ENCODE results near the gene ABCB9.

ABCB9 gene

DNA sequence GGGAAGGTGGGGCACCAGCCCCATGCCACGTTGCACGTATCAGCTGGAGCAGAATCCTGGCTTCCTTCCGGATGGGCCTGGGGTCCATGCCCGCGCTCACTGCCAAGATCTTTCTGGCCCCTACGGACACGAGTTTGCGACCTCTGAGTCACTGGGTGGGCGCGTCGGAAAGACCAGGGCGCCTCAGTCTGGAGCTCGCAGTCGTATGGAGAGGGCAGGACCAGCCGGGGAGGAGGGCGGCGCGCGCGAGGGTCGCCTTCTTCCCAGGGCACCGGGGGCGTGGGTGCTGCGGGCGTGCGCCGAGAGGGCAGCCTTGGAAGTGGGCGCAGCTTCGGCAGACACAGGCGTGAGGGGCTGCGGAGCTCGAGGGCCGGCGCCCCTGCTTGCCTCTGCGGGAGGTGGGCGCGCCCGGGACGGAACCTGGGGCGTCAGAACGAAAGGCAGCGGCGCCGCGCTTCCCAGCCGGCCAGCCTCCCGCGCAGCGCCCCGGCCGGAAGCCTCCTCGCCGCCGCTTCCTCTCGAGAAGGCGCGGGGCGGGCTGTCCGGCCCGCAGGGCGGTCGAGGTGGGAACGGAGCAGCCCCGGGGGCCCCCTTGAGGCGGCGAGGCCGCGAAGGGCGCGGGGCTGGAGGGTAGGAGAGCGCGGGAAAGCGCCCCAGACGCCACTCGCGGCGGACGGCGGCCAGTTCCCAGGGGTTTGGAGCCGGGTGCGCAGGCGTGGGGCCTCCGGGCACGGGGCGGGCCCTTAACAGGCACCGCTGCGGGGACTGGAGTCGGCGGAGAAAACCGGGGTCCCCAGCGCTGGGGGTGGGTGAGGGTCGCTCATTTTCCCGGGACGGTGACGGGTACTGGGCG lies 14.1 kb upstream of the ABCB9 start, which contains the start of gene ARL6IP4:
ARL6IP4 (plus strand) TSS at position 499 of the 853 bp plus-strand sequence. CDS start 459 bp downstream, outside the sequence.
- peak; percentile 11 for DNase-seq

DNA sequence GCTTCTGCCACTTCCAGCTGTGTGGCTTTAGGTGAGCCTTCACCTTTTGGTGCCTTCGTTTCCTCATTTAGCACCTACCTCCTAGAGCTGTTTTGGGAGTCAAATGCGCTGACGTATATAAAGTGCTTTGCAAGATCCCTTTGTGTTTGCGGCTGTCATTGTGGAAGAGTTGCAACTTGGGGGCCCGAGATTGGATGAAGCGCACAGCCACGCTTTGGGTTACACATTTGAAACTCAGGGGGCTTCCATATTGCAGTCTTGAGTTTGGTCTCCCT lies 13.6 kb upstream of the ABCB9 start:
- no peak for DNase-seq

DNA sequence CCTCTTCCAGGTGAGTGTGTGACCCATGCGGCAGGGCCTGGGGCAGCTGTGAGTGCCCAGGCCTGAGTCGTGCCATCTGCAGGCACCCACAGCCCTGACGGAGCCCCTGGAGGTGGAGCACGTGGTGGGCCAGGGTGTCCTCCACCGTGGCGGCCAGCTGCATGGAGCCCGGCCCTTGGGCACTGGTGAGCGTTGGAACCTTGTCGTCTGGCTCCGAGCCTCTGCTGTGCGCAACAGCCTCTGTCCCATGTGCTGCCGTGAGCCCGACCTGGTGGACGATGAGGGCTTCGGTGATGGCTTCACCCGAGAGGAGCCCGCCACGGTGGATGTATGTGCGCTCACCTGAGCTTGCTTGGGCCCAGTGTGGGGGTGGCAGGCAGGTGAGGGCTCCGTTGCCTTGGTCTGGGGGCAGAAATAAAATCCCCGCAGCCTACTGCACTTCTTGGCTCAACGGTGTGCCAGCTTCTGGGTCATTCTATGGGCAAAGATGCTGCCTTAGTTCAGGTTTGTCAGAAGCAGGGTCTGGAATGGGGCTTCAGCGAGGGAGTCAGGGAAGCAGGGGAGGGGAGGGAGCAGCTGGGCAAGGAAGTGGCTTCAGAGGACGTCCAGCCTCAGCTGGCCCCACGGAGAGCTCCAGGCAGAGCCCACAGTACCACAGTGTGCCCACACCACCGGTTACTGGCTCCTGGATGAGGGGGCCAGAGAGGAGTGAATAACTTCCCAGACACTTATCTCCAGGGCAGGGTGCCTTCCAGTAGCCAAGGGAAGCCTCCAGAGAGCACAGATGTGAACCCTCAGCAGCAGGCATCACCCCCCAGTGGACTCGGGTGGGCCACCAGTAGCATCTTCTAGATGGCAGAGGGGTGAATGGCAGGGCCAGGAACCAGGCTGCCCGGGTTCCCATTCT lies 13.0 kb upstream of the ABCB9 start:
- DNase-seq, result no peak

DNA sequence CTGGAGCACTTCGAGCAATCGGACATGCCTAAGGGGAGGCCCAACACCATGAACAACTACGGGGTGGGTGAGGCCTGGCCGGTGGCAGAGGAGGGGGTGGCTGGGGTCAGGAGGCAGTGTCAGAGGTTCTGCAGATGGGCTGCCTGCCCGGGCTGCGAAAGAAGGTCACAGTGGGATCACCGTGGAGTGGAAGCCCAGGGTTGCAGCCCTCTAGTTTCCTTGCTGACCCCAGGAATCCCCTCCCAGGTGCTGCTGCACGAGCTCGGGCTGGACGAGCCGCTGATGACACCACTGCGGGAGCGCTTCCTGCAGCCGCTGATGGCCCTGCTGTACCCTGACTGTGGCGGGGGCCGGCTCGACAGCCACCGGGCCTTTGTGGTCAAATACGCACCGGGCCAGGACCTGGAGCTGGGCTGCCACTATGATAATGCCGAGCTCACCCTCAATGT lies 12.3 kb upstream of the ABCB9 start:
- no peak for DNase-seq

DNA sequence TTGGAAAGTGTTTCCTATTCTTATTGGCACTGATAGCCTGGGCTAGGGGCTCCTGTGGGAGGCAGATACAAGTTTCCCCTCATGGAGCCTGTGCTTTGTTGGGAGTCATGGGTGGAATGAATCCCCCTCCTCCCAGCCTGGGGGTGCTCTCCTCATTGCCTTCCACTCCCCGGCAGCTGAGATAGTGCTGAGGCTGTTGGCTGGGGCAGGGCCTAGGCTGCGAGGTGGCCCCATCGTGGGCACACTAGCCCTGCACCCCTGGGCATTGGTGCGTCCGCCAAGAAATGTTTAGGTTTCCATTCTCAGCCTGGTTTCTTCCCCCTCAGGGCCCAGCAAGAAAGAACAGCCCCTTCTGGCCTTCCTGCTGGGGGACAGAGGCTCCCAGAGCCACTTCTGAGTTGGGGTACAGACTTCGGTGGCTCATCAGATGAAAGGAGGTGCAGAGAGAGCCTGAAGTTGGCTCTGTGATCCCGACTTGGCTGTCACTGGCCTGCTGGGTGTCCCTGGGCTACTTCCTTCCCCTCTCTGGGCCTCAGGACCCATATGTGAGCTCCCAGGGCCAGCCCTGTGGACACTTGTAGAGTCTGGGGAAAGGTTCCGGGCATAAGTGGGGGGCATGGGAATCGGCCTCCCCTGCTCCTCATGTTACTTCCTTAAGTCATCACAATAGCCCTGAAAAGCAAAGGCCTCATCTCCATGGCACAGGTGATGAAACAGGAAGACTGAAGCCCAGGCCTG lies 11.6 kb upstream of the ABCB9 start:
- DNase-seq, result no peak

DNA sequence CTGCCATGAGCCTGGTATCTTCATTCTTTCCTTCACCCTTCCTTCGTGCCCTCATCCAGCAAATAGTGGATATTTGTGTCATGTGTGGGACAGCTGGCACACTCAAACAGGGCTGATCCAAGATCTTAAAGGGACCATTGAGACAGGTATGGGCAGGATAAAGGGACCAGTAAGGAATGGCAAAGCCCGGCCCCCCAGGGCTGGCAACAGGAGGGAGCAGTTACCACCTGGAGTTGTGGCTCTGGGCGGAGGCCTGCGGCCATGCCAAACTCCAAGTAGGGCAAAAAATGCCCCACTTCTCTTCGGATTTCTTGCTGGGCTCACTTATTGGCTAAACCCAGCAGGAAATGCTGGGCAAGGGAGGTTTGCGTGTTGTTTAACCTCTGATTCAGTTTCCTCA lies 10.9 kb upstream of the ABCB9 start:
- no peak for DNase-seq

DNA sequence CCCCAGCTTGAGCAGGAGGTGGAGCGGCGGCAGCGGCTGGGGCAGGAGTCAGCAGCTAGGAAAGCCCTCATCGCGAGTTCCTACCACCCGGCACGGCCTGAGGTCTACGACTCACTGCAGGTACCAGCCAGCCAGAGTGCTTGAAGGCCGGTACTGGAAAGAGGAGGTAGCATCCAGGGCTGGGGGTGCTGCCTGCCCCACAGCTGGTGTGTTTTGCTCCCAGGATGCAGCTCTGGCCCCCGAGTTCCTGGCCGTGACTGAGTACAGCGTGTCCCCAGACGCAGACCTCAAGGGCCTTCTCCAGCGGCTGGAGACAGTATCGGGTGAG lies 10.3 kb upstream of the ABCB9 start:
- no peak for DNase-seq

DNA sequence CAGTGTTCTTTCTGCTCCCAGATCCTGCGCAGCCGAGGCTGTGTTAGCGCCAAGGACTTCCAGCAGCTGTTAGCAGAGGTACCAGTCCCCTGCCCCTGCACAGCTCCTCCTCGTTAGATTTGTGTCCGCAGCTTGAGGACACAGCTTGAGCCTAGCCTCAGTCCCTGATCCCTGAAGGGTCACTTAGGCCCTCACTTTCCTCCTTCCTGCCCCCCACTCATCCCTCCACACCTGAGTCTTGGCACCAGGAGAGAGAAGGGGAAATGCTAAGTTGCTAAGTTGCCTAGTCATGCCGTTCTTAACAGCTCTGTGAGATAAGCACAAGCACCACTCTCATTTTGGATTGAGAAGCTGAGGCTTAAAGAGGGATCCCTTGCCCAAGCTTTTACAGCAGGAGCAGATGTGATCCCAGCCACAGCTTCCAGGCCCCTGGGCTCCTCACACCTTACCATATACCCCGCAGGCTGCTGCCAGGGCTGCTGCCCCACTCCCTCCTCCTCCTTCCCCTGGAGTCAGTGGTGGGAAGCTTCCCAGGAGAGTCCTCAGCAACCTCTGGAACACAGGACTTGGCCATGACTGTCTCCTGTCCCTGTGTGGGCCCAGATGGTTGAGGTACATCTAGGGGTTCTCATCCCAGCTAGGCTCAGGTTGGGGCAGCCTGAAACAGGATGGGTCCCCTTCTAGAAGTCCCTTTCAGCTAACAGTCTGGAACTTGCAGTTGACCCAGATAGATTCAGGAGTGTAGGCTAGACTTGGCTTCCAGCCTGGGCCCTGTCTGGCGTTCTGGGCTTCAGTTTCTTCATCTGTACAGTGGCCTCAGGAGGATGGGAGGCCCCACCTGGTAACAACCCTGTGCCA lies 9.8 kb upstream of the ABCB9 start:
- no peak for DNase-seq

DNA sequence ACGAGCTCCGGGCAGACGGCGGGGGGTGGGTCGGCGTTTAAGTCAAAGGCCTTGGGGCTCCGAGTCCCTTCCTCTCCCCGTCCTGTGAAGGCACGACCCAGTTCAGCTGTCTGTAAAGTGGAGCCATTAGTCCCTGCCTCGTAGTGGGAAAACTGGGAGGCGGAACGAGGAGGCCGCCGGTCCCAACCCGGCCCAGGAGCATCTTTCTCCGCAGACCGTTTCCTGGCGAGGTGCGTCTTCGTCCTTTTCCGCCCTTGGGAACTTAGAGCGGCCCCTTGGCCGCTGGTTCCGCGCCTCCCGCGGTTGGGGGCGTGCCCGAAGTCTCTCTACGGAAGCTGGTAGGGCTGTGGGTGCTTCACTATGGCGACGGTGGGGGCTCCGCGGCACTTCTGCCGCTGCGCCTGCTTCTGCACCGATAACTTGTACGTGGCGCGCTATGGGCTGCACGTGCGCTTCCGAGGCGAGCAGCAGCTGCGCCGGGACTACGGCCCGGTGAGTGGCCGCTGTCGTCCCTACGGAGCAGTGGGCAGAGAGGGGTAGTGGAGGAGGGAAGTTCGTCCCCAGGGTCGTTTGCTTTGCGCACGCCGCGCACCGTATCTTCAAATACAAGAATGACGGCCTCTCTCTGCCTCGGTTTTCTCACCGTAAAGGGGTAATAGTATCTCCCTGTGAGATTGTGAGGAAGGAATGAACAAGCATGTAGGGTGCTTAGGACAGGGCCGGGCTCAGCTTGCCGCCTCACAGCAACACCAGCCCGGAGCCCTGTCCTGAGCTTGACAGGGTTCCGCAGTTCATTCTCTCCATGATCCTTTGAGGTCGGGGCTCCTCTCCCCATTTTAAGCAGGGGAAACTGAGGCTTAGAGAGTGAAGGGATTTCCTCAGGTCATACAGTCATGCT lies 8.9 kb upstream of the ABCB9 start, which contains the start of gene OGFOD2:
OGFOD2 (plus strand) TSS at position 353 of the 898 bp plus-strand sequence; CDS start at position 361, 8 bp downstream.
- peak; percentile 90 for DNase-seq

DNA sequence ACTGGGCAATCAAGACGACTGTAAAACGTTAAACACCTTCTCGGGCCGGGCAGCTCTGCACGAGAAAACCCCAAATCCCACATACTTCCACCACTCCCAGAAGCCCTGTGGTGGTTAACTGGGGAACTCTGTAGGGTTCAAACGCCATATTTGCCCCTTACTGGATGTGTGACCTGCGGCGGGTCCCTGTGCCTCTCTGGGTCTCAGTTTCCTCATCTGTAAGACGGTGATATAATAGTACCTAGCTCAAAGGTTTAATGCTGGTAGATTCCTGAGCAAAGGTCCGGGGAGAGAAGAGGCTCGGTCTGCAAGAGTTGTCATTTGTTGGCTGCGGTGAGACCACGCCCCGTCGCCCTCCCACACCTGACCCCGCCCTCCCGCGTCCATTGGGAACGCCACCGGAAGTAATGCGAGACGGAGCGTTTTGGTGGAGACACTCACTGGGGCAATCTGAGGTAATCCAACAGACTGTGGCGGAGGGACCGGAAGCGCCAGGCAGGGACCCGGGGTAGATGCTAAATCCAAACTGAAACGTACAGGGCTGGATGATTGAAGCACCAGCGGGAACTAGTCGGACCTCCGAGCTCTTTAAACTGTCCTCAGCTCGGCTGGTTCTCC lies 8.1 kb upstream of the ABCB9 start:
- DNase-seq, result peak; percentile 95

DNA sequence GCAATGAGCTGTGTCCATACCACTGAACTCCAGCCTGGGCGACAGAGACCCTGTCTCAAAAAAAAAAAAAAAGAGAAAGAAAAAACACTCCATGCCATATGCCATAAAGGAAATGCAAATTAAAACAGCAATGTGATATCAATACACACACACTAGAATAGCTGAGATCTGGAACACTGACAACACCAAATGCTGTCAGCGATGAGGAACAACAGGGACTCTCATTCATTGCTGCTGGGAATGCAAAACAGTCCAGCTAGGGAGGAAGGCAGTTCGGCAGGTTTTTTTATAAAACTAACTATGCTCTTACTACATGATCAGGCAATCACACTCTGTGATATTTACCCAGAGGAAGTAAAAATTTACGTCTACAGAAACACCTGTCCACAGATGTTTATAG lies 3.4 kb upstream of the ABCB9 start:
- DNase-seq, result no peak

DNA sequence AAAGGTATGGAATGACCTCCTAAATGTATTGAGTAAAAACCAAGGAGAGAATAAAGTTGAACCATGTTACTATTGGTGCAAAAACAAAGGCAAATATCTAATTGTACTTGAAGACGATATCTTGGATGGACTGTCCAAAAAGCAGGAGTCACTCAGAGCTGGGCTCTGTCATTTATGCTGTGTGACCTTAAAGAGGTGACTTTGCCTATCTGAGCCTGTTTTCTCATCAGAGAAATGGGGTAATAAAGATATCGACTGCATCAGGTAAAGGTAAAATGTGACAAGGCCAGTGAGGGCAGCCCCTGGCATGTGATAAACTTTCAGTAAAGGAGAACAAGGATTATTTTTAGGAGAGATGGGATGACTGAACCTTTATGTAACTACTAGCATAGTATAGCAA lies 1.8 kb upstream of the ABCB9 start:
- no peak for DNase-seq

DNA sequence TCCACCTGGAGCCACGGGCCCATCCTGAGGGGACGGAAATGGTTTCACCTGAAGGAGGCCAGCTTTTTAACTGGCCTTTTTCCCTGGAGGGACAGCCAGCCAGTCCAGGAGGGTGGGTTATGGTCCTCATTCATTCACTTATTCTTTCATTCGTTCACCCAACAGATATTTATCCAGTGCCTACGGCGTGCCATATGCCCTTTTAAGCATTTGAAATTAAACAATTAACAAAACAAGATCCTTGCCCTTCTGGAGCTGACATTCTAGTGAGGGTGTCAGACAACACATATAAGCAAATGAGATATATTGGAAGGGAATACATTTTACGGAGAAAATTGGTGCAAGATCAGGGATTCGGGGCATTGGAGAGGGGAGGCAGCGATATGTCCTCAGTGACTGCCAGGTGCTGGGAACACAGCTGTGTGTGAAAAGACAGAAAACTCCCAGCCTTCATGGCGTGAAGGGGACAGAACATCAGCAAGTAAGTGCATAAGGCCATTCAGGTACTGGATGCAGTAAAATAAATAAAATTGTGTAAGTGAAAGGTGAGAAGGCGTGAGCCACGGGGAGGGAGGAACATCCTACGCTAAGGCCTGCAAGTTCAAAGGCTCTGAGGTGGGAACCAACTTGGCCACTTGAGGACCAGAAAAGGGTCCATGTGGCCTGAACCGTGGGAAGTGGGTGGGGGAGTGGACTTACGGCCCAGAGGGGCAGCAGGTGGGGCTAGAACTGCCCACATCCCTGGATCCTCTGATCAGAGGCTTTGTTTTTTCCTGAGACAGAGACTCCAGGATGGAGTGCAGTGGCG lies 684 bp upstream of the ABCB9 start:
- no peak for DNase-seq

DNA sequence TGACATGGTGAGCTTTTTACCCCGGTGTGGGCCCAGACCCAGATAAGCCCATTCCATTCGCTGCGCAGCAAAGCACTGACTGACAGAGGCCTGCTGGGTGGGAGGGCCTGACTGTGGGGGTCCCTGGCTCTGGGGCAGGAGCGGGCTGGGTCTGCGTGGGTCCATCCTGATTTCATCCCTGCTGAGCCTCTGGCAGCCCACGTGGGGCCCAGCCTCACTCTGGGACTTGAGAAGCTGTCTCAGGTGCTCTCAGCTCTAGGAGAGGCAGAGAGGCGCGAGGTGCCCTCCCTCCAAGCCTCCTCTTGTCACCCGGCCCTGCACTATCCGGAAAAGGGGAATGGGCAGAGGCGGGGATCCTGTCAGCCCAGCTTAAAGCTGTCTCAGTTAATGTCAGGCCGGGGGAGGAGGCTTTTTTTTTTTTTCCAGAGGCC lies 927 bp downstream of the ABCB9 start:
- no peak for DNase-seq

DNA sequence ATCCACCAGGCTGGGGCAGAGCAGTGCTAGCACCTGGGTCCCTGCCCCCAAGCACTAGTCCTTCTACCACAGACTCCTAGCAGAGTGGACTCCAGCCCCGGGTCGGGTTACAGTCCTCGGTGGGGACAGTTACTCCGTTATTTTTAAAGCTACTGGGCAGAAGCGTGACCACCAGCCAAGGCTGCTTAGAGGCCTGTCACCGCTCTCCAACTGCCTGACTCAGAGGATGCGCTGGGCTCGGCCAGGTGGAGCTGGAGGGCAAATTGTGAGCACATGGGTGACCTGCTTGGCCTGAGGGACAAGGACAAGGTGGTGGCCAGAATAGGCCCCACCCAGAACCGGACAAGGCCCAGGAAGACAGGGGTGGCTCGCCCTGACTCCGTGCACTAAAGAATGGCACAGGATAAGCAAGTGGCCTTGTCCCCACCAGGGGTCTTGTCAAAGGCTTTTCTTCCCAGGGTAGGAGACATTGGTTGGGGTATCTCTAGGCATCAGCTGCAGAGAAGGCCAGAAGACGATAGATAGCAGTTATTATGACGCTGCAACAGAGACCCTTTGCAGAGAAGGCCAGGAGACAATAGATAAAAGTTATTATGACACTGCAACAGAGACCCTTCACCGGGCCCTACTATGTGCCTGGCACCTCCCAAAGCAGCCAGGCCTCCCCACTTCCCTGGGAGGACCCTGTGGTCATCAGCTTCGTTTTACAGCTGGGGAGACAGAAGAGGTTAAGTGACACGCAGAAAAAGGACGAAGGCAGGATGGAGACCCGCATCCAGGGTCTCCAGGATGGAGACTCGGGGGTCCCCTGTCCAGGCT lies 1.6 kb downstream of the ABCB9 start:
- no peak for DNase-seq

DNA sequence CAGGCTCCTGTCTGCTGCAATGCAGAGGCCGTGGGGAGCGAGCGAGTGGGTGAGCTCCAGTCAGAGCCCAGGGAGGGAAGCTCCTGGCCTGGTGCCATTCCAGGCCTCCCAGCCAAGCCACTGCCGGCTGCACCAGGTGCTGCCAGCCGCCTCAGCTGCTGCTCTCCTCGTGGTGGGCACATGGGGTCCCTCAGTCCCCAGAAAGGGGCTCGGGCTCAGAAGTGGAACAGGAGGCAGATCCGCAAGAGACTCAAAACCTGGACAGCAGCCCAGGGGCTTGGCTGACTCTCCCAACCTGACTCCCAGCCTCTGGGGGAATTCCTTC lies 2.4 kb downstream of the ABCB9 start:
- no peak for DNase-seq

DNA sequence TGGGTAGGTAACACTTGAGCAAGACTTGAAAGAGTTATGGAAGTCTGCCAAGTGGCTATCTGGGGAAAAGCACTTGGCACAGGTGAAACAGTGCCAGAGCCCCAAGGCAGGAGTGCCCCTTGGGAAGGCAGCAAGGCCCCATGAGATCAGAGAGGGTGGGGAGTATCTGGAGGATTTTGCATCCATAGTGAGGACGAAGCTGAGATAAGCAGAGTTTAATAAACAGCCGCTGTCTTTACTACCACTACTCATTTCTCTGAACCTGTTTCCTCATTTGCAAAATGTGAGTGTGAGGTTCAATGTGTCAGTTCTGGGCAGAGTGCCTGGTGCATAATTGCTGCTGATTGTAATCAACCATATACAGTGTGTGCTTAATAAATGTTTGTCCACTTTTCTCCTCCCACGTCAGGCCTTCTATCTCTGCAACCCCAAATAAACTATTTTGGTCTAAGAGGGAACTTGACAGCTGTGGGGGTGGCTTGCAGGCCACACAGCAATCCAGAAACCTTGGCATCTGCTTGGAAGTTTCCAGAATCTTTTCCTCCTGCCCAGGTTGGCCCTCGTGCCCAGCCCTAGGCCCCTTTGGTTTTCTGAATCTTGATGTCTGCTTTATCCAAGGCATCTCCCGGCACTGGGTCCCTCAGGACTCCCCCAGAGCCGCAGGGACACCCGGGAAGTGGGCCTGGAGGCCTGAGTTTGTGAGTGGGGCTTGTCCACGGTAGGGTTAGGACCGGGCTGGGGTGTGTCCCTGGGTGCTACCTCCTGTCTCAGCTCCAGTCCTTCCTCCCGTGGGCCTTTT lies 4.5 kb downstream of the ABCB9 start:
- DNase-seq, result no peak

DNA sequence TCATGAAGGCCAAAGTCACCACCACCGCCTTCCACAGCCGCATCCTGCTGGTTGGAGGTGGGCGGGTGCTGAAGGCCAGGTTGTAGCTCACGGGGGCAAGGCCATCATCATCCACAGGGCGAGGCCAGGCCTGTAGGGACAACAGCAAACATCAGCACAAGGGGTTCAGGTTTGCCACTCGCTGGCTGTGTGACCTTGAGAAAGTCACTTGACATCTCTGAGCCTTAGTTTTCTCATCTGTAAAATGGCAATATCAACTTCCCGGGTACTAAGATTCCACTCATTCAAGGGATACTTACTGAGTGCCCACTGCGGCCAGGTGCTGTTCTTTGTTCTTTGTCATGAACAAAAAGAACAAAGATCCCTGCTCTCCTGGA lies 6.1 kb downstream of the ABCB9 start:
- no peak for DNase-seq

All from kidney glomerular epithelial cell (primary cell).